SU-DHL-6 (cell line): Measurements from ENCODE around the gene PFDN2.
A peak's percentile ranks its signal among the peaks of the same experiment; 100 is the strongest.

ENCODE experiments used
- H2AFZ ChIP-seq: fragments of 200-600 bp; sonication (generic); 2 replicates; pipeline ENCODE4 v1.6.1; 2014; ENCODE audit warnings: low read depth, mild to moderate bottlenecking, moderate library complexity, mixed read lengths, antibody characterized with exemption, low read length; ENCODE audit not compliant: severe bottlenecking
- H3F3A ChIP-seq: fragments of 200-600 bp; shearing (Covaris generic); 2 replicates; pipeline ENCODE4 v1.6.0; 2016; ENCODE audit warnings: antibody characterized with exemption, mild to moderate bottlenecking; ENCODE audit not compliant: insufficient read depth
- H3K27ac ChIP-seq: fragments of 200-600 bp; sonication (generic); 2 replicates; pipeline ENCODE4 v1.5.1; 2016; ENCODE audit warnings: low read depth, mild to moderate bottlenecking, low read length, moderate library complexity, mixed read lengths
- H3K27me3 ChIP-seq: fragments of 200-600 bp; sonication (generic), shearing (Covaris generic); 2 replicates; pipeline ENCODE4 v1.6.0; 2014; ENCODE audit warnings: mild to moderate bottlenecking, low read length
- H3K36me3 ChIP-seq: fragments of 200-600 bp; sonication (generic); 2 replicates; pipeline ENCODE4 v1.6.1; 2014; ENCODE audit warnings: mild to moderate bottlenecking, low read length, mixed read lengths
- H3K4me2 ChIP-seq: fragments of 300-600, 200-600 bp; shearing (Covaris generic), sonication (generic); 2 replicates; pipeline ENCODE4 v1.6.0; 2014; ENCODE audit warnings: low read length, low read depth, mild to moderate bottlenecking; ENCODE audit not compliant: poor library complexity, severe bottlenecking
- H3K4me3 ChIP-seq: fragments of 200-600 bp; sonication (generic); 2 replicates; pipeline ENCODE4 v1.5.1; 2014; ENCODE audit warnings: antibody characterized with exemption, low read length, mild to moderate bottlenecking, mixed read lengths; ENCODE audit not compliant: insufficient read depth, poor library complexity, severe bottlenecking
- H3K79me2 ChIP-seq: fragments of 200-600 bp; sonication (generic); 2 replicates; pipeline ENCODE4 v1.6.1; 2014; ENCODE audit warnings: mild to moderate bottlenecking, low read length, moderate library complexity; ENCODE audit not compliant: insufficient read depth
- H3K9ac ChIP-seq: fragments of 200-600 bp; sonication (generic); 2 replicates; pipeline ENCODE4 v1.7.0; 2014; ENCODE audit warnings: mild to moderate bottlenecking, low read length
- H3K9me2 ChIP-seq: fragments of 200-600 bp; sonication (generic); replicated peaks from 2 replicates; pipeline ENCODE4 v1.6.1; 2014; ENCODE audit warnings: low read length; ENCODE audit not compliant: insufficient read depth
- H3K9me3 ChIP-seq: fragments of 200-600 bp; sonication (generic); 2 replicates; pipeline ENCODE4 v1.6.1; 2014; ENCODE audit warnings: low read length, mixed read lengths; ENCODE audit not compliant: insufficient read depth
- H4K20me1 ChIP-seq: fragments of 200-600 bp; sonication (generic); 2 replicates; pipeline ENCODE4 v1.6.1; 2014; ENCODE audit warnings: low read depth, mild to moderate bottlenecking, antibody characterized with exemption, low read length, moderate library complexity, mixed read lengths
- EZH2phosphoT487 ChIP-seq: fragments of 200-600 bp; sonication (generic), shearing (Covaris generic); conservative IDR thresholded peaks from 2 replicates; pipeline ENCODE4 v1.6.1; 2018; ENCODE audit warnings: mild to moderate bottlenecking, antibody characterized with exemption, low read length, moderate library complexity, mixed read lengths
- TF ChIP-seq, protein P1 (sequence below): fragments of 200-600 bp; sonication (generic); IDR thresholded peaks from one replicate; pipeline ENCODE4 v1.5.1; 2017; ENCODE audit warnings: antibody characterized with exemption, mild to moderate bottlenecking, low read length, moderate library complexity; ENCODE audit not compliant: insufficient read depth, poor library complexity, severe bottlenecking

Gene PFDN2

DNA sequence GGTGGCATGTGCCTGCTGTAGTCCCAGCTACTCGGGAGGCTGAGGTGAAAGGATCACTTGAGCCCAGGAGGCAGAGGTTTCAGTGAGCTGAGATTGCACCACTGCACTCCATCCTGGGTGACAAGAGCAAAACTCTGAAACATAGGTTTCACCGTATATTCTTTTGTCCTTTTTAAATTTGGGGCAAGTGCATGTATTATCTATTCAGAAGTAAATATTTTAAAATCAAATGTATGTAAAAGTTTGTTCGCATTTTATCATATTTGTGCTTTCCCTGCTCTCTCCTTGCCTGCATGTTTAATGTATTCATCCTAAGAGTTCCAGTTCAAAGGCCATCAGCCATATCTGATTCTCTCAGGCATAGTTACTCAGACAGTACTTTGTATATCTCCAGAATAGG is 28.0 kb upstream of the PFDN2 start:
- no peak overlapping the region for H2AFZ ChIP-seq
- peaks cover 5% of the 10 kb centered on the region; the same call in 1 of the 2 replicates for H3F3A ChIP-seq
- no peak overlapping the region for H3K4me3 ChIP-seq
- TF ChIP-seq EZH2phosphoT487, result no peak
- TF ChIP-seq, protein P1, sequence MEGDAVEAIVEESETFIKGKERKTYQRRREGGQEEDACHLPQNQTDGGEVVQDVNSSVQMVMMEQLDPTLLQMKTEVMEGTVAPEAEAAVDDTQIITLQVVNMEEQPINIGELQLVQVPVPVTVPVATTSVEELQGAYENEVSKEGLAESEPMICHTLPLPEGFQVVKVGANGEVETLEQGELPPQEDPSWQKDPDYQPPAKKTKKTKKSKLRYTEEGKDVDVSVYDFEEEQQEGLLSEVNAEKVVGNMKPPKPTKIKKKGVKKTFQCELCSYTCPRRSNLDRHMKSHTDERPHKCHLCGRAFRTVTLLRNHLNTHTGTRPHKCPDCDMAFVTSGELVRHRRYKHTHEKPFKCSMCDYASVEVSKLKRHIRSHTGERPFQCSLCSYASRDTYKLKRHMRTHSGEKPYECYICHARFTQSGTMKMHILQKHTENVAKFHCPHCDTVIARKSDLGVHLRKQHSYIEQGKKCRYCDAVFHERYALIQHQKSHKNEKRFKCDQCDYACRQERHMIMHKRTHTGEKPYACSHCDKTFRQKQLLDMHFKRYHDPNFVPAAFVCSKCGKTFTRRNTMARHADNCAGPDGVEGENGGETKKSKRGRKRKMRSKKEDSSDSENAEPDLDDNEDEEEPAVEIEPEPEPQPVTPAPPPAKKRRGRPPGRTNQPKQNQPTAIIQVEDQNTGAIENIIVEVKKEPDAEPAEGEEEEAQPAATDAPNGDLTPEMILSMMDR, result no peak
- H3K27ac ChIP-seq, result no peak overlapping the region
- H3K9me2 ChIP-seq, result no peaks in the 10 kb centered on the region
- H3K9ac ChIP-seq, result no peak overlapping the region
- no peaks in the 10 kb centered on the region for H3K79me2 ChIP-seq
- no peak overlapping the region for H3K4me2 ChIP-seq
- H3K36me3 ChIP-seq, result no peaks in the 10 kb centered on the region
- no peaks in the 10 kb centered on the region for H3K9me3 ChIP-seq
- no peaks in the 10 kb centered on the region for H3K27me3 ChIP-seq
- no peaks in the 10 kb centered on the region for H4K20me1 ChIP-seq

DNA sequence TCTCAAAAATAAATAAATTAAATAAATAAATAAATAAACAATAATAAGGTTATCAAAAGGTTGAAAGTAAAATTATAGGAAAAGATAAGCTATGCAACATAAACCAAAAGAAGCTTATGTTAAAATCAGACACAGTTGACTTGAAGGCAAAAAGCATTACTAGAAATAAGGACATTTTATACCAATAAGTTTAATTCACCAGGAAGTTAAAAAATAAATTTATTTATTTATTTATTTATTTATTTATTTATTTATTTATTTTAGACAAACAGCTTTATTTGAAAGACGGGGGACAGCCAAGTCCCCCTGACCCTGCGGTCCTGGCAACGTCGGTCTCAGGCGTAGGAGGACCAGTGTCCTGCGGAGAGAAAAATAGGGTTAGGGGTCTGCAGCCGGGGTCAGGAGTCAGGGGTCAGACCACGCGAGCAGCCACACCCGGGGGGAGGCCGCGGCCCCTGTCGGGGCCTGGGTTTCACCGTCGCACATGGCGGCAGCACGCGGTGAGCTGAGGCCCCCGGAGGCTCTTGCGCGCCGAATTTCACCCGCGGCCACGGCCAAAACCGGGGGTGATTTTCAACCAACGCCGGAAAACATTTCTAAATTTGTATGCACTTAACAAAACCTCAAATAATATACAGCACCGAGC is 23.0 kb upstream of the PFDN2 start:
- H3F3A ChIP-seq, result peaks cover 12% of the 10 kb centered on the region
- no peaks in the 10 kb centered on the region for H4K20me1 ChIP-seq
- H2AFZ ChIP-seq, result no peak overlapping the region
- no peaks in the 10 kb centered on the region for H3K9me3 ChIP-seq
- no peak overlapping the region for H3K4me2 ChIP-seq
- H3K79me2 ChIP-seq, result no peaks in the 10 kb centered on the region
- no peaks in the 10 kb centered on the region for H3K36me3 ChIP-seq
- no peaks in the 10 kb centered on the region for H3K9me2 ChIP-seq
- no peak overlapping the region for H3K4me3 ChIP-seq
- H3K27ac ChIP-seq, result no peak overlapping the region
- no peaks in the 10 kb centered on the region for H3K27me3 ChIP-seq
- H3K9ac ChIP-seq, result no peak overlapping the region
- TF ChIP-seq, protein P1, result no peak
- TF ChIP-seq EZH2phosphoT487, result no peak

DNA sequence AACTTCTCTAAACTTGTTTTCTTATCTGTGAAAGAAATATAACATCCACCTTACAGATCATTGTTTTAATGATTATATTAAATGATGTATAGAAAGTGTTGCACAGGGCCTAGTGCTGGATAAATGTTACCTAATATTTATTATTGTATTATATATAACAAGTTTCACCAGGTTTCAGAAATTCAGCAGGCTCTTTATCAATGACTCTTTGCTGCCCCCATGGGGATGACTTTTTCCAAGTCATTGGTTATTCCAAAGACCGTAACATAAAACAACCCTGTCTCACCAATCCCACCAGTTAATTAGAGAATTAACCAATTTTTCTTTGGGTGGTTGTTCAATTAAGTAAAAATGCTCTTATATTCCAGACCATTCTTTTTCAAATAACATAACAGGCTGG is 21.9 kb upstream of the PFDN2 start:
- TF ChIP-seq EZH2phosphoT487, result no peak
- TF ChIP-seq, protein P1, result peak; percentile 22
- H3K4me3 ChIP-seq, result no peak overlapping the region
- H3K79me2 ChIP-seq, result no peaks in the 10 kb centered on the region
- H2AFZ ChIP-seq, result no peak overlapping the region
- H3F3A ChIP-seq, result peaks cover 12% of the 10 kb centered on the region
- no peaks in the 10 kb centered on the region for H3K9me2 ChIP-seq
- H3K9ac ChIP-seq, result no peak overlapping the region
- H4K20me1 ChIP-seq, result no peaks in the 10 kb centered on the region
- no peaks in the 10 kb centered on the region for H3K9me3 ChIP-seq
- no peak overlapping the region for H3K27ac ChIP-seq
- no peaks in the 10 kb centered on the region for H3K27me3 ChIP-seq
- H3K4me2 ChIP-seq, result no peak overlapping the region
- H3K36me3 ChIP-seq, result no peaks in the 10 kb centered on the region
